G401 (cell line): Measurements from ENCODE around the gene ACOD1. TPM values are rescaled to one million over a fixed set of nuclear protein-coding genes. Genes with fewer than 3 reads are reported as not detected.
A peak's percentile ranks its signal among the peaks of the same experiment; 100 is the strongest.
"Not testable (repeated sequence)": the region's sequence is repeated elsewhere in the genome, so short reads cannot be mapped to it uniquely, and the experiment has no call there.

ENCODE experiments used
- DNase-seq: peaks from one replicate; pipeline ENCODE4 v3.0.0-alpha.2; 2015; ENCODE audit warnings: low spot score
- in situ Hi-C: cut with HindIII; loops from 2 replicates; pipeline ENCODE4 v1.10.0; 2016; ENCODE audit warnings: low sequenced_read_pairs, mixed read lengths
- total RNA-seq: library from RNA; depleted of rRNA; stranded (reverse); fragments of >200 nt; shearing (Covaris generic); gene quantifications from 2 replicates; pipeline ENCODE4 v1.2.3, GENCODE V29; 2014

ACOD1 gene
- total RNA-seq, 1 experiment from 2014 or later = not detected

- in situ Hi-C loops = no loop called here
- DNase-seq = no peak
Observed at GRCh38 chr13:76943646-76944045, 4.7 kb upstream of the ACOD1 start.

DNA sequence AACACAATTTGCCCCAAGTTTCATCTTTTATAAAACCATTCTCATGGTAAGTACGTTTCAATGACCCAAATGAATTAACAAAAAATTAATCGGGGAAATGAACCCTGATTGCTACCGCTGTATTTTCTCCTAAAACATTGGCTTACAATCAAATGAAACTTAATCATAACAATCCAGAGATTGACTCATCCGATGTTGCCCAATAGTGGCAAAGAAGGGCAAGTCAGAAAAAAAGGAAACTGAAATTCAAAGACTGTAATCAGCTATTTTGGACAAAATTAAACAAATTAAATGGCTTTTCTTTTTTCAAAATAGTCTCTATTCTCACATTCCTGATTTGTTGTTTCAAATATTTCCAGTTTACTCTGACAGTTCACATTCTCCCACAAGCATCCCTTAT, 3.9 kb upstream of the ACOD1 start:
- in situ Hi-C loops = no loop called here
- DNase-seq = no peak

DNA sequence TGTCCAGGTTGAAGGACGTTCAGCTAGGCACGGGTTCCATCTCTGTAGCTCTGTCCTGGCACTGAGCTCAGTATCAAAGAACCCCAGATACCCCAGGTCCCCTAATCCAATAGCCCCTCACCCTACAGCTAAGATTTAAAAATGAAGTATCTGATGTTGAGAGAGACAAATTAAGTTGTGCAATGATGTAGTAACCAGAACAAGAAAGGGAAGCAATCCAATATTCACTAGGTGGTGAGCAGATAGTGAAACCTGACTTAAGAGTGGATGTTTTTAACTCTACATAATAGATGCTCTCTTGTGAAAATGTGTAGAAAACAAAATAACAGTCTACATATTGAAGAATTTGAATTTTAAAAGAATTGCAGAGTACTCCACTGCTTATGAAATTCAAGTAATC, 1.8 kb downstream of the ACOD1 start:
- no peak for DNase-seq
- in situ Hi-C loops = no loop called here

DNA sequence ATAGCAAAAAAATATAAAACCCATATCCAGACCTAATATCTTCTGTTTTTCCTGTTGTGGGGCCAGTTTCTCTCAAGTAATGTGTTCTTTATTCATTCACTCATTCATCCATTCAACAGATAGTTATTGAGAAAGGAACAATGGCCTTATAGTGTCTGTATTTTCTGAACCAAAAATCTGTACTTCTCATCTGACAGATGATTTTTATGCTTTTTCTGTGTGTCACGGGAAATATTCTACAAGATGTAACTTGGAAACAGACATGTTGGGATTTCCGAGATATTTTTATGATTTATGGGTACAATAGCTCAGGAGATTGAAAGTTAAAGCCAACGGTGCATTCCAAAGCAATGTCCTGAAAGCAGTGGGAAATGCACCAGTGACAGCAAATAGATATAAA, 5.7 kb downstream of the ACOD1 start:
- DNase-seq = no peak
- in situ Hi-C loops = no loop called here

- no peak for DNase-seq
Observed at GRCh38 chr13:76954538-76954937, 6.2 kb downstream of the ACOD1 start.

GRCh38 chr13:76955193-76955592, 6.9 kb downstream of the ACOD1 start:
- DNase-seq = no peak
- in situ Hi-C loops = no loop called here

More at GRCh38 chr13:76954538-76954937, 6.2 kb downstream of the ACOD1 start:
- in situ Hi-C loops = no loop called here

GRCh38 chr13:76955661-76956060, 7.3 kb downstream of the ACOD1 start:
- in situ Hi-C loops = no loop called here
- DNase-seq = no peak

- DNase-seq = no peak
- in situ Hi-C loops = no loop called here
Observed at GRCh38 chr13:76958841-76959432, 10.6 kb downstream of the ACOD1 start.

- not testable (repeated sequence) for DNase-seq
Observed at GRCh38 chr13:76959734-76960133, 11.4 kb downstream of the ACOD1 start.

DNA sequence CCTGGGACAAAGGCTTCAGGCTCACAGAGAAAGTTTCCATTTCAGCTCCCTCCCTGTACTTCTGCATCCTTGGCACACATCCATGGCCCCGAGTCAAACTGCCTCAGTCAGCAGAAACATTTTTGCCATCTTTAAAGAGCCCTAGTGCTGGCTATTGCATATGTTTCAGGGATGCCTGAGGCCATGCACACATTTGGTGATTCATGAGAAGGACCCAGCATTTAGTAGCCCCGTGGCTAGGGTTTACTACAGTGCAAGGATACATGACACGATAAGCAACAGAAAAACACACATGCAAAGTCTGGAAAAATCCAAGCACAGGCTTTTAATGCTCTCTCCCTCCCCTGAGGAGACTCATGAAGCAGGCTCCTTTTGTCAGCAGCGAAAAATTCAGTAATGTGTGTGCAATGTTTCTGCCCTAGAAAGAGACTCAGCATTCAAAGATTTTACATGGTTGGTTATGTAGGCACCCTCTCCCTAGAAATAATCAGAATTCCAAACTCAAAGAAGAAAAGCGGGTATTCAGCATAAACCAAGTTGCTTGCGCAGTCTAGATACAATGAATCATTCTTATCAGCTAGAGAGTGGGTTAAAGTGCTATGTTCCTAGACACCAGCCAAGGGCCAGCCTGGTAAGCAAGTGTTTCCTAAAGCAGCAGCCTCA, 17.6 kb downstream of the ACOD1 start:
- DNase-seq = peak; percentile 74
- in situ Hi-C loops = no loop called here

More at GRCh38 chr13:76959734-76960133, 11.4 kb downstream of the ACOD1 start:
- in situ Hi-C loops = not testable (repeated sequence)

DNA sequence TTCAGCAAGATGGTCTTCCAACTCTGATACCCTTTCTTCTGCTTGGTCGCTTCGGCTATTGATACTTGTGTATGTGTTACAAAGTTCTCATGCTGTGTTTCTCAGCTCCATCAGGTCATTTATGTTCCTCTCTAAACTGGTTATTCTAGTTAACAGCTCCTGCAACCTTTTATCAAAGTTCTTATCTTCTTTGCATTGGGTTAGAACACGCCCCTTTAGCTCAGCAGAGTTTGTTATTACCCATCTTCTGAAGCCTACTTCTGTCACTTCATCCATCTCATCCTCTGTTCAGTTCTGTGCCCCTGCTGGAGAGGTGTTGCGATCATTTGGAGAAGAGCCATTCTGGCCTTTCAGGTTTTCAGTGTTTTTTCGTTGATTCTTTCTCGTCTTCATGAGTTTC, 18.7 kb downstream of the ACOD1 start:
- in situ Hi-C loops = no loop called here
- no peak for DNase-seq

DNA sequence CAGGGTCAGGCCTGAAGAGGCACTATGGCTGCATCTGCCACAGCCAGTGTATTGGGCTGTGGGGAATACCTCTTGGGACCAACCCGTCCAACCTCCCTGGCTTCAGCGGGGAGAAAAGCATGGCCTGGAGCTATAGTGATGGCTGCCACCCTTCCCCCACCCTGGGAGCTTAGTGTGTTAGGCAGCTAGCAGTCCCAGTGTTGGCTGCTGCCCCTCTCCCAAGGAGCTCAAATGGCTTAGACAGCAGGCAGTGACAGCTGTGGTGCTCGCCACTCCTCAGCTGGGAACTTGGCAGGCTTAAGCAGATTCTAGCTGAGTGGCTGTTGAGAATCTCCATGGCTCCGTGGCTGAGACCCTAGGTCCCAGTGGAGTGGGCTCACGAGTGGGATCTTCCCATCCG, 19.7 kb downstream of the ACOD1 start:
- DNase-seq = no peak
- in situ Hi-C loops = no loop called here

GRCh38 chr13:76969488-76970365, 21.4 kb downstream of the ACOD1 start:
- no peak for DNase-seq
- in situ Hi-C loops = no loop called here

DNA sequence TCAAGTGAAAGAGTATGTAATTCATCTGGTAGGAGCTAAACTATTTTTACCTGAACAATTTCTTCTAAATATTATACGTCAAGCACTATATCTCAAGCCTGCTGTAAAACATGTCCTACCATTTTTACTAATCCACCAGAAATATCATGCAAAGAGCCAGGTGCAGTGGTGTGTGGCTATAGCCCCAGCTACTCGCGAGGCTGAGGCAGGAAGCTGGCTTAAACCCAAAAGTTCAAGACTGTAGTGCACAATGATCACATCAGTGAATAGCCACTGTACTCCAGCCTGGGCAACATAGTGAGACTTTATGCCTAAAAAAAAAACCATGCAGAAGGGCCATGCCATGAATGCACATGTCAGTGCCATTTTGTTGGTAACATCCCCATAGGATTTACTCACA, 22.9 kb downstream of the ACOD1 start:
- in situ Hi-C loops = no loop called here
- DNase-seq = peak; percentile 53

GRCh38 chr13:76971851-76972829, 23.8 kb downstream of the ACOD1 start:
- in situ Hi-C loops = no loop called here
- peak; percentile 91 for DNase-seq

DNA sequence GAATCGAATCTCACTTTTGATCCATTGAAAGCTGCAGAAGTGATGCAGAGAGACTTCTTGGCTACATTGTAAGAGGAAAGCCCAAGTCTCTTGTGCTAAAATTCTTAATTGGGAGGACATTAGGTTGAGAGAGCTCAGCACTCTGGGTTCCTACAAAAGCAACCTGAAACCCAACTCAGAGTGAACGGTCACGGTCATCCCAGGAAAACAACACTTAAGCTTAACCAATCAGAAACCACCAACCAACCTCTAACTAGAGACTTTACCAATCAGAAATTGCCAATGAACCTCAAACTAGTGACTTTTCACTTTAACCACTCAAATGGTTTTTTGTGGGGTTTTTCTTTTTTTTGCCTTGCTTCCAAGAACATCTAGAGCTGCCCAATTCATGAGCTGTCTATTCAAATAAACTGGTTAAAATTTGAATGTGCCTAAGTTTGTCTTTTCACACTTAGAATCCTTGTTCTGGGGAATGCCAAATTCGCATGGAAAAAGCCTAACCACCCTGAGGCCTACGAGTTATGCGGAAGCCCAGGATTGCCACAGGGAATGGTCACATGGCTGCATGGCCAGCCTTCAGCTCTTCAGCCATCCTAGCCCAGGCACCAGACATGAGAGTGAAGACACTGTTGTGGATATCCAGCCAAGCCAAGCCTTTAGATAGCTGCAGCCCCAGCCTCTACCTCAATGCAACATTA, 25.8 kb downstream of the ACOD1 start:
- no peak for DNase-seq
- in situ Hi-C loops = no loop called here

- in situ Hi-C loops = no loop called here
- DNase-seq = no peak
Observed at GRCh38 chr13:76974618-76974975, 26.3 kb downstream of the ACOD1 start.

GRCh38 chr13:76975863-76976262, 27.6 kb downstream of the ACOD1 start:
- in situ Hi-C loops = no loop called here
- no peak for DNase-seq

DNA sequence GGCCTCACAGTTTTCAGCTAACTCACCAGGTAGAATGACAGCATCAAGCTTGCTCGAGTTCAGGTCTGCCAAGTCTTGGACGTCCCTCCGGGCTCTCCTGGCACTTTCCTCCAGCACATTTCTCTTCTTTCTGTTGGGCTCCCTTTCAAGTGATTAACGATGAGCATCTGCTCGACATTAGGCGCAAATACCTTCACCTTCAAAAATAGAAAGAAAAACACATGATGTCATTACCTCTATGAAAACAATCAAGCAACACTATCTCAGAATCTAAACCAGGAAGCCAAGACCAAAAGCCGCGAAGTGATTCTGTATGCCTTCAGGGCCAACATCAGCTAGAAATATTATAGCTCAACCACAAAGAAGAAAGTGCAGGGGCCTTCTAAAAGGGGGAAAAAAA, 28.2 kb downstream of the ACOD1 start:
- in situ Hi-C loops = no loop called here
- DNase-seq = peak; percentile 100
